Effector memory CD8-positive, alpha-beta T cell (primary cell): ENCODE data around the gene NME9.

Experiments
- ATAC-seq: fragments of 150-1000 bp; cut with Tn5 transposase; replicated peaks from 2 replicates; pipeline ENCODE4 v1.10.0; 2021; ENCODE audit warnings: mild to moderate bottlenecking, moderate library complexity
- DNase-seq, 3 experiments: peaks; one replicate each; pipeline ENCODE4 v3.0.0; 2021
- H3K27ac Mint-ChIP-seq, 2 donors: one replicate each; pipeline ENCODE4 v1.8.0; 2022; ENCODE audit warnings: mild to moderate bottlenecking in 2 of 2, mixed read lengths in 2 of 2, moderate library complexity in 2 of 2
- H3K27me3 Mint-ChIP-seq, 2 donors: one replicate each; pipeline ENCODE4 v1.8.0; 2022; ENCODE audit warnings: mixed read lengths in 2 of 2
- H3K36me3 Mint-ChIP-seq: one replicate; pipeline ENCODE4 v1.8.0; 2022; ENCODE audit warnings: mild to moderate bottlenecking, moderate library complexity, mixed read lengths; ENCODE audit not compliant: insufficient read depth
- H3K4me1 Mint-ChIP-seq, 2 donors: one replicate each; pipeline ENCODE4 v1.8.0; 2022; ENCODE audit warnings: low read depth in 2 of 2, mixed read lengths in 2 of 2
- H3K4me3 Mint-ChIP-seq, 2 donors: one replicate each; pipeline ENCODE4 v1.8.0; 2022; ENCODE audit warnings: mild to moderate bottlenecking in 2 of 2, mixed read lengths in 2 of 2, moderate library complexity in 2 of 2
- H3K9me3 Mint-ChIP-seq, 2 donors: one replicate each; pipeline ENCODE4 v1.8.0; 2022; ENCODE audit warnings: mixed read lengths in 2 of 2

The NME9 gene

GRCh38 chr3:138338811-138339210, 9.2 kb upstream of the NME9 start:
- Mint-ChIP-seq H3K9me3 (no peaks in the 10 kb centered on the region), H3K4me3 (no peak overlapping the region), H3K27me3 (peaks cover 0 to 2% of the 10 kb centered on the region in 2 donors), H3K27ac (no peak overlapping the region), H3K4me1 (no peaks in the 10 kb centered on the region), H3K36me3 (no peaks in the 10 kb centered on the region)
- no peak for ATAC-seq
- no peak for DNase-seq

DNA sequence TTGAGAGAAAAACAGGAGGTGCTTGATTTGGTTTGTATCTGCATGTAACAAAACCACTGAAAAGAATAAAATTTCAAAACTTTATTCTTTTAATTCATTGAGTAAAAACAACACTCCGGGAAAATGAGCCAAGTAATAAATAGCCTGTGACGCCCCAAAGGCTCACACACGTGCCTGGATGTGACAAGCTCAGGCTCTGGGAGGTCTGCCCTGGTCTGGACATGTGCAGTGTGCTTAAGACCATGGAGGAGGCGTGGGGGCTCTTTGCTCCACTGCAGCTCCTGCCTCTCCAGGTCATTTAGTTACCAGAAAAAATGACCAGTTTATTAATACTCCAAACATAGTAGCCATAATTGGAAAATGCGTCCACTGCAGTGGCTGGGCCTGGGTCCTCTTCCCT, 8.6 kb upstream of the NME9 start:
- H3K4me1 Mint-ChIP-seq: no peaks in the 10 kb centered on the region
- H3K4me3 Mint-ChIP-seq: no peak overlapping the region
- H3K27ac Mint-ChIP-seq: no peak overlapping the region
- ATAC-seq (no peak), DNase-seq (no peak)
- H3K36me3 Mint-ChIP-seq: peaks cover under 1% of the 10 kb centered on the region
- H3K27me3 Mint-ChIP-seq: no peaks in the 10 kb centered on the region
- no peaks in the 10 kb centered on the region for H3K9me3 Mint-ChIP-seq

DNA sequence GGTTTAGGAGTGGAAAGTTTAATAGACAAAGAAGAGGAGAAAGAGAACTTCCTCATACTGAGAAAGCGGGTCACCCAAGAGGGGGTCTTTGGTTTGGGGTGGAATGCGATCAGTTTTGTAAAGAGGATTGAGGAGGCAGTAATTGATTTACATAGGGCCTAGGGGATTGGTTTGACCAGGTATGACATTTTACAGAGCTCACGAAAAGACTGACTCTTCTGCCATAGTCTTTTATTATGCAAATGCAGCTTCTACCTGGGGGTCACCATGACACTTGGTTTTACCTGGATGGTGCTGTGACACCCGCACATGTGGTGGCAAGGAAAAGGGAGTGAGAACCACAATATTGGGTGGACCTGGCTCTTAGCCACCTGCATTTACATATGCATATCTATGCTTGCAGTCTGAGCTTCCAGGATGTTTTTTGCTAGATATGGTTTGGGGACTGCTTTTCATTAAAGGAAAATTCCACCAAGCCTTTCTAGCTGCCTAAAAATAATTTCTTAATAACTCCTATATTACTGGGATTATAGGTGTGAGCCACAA, 6.9 kb upstream of the NME9 start:
- no peak for ATAC-seq
- no peaks in the 10 kb centered on the region for H3K27me3 Mint-ChIP-seq
- H3K4me3 Mint-ChIP-seq: no peak overlapping the region
- peaks cover 2% of the 10 kb centered on the region for H3K36me3 Mint-ChIP-seq
- no peaks in the 10 kb centered on the region for H3K9me3 Mint-ChIP-seq
- H3K27ac Mint-ChIP-seq: no peak overlapping the region
- DNase-seq: no peak
- peaks cover 0 to 2% of the 10 kb centered on the region in 2 donors for H3K4me1 Mint-ChIP-seq

GRCh38 chr3:138334608-138335007, 5.0 kb upstream of the NME9 start:
- Mint-ChIP-seq H3K9me3 (no peaks in the 10 kb centered on the region), H3K36me3 (peaks cover 7% of the 10 kb centered on the region), H3K27ac (no peak overlapping the region), H3K4me3 (no peak overlapping the region), H3K4me1 (peaks cover 0 to 9% of the 10 kb centered on the region in 2 donors), H3K27me3 (no peaks in the 10 kb centered on the region)
- DNase-seq: no peak
- ATAC-seq: no peak

DNA sequence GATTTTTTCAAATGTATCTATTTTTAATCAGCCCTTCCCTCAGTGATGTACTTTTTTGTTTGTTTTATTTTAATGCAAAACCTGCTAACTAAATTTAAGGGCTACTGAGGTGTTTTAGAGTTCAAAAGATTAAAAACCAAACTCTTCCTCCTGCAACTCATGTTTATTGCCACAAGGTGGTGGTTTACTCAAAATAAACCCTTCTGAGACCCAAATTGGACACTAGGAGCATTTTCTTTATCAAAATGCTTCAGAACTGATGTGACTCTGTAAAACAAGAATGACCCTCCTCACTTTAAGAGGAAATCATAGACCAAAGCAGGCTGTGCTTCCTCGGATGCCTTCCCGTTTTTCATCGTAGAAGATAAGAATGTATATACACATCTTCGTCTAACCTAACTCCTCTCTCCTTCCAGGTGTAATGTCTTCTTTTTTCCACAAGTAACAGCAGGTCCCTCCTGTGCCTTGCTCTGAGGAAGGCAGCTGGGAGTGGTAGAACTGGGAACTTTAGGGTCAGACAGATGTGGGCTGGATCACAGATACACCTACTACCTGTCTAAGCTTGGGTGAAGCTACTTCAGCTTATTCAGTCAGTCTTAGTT, 2.9 kb upstream of the NME9 start:
- no peak for DNase-seq
- Mint-ChIP-seq H3K4me3 (no peak overlapping the region), H3K4me1 (peaks cover 8 to 18% of the 10 kb centered on the region in 2 donors), H3K27me3 (no peaks in the 10 kb centered on the region), H3K27ac (peak overlapping the region in 1 of 2 donors; percentile 36), H3K9me3 (no peaks in the 10 kb centered on the region), H3K36me3 (peaks cover 13% of the 10 kb centered on the region)
- ATAC-seq: no peak

DNA sequence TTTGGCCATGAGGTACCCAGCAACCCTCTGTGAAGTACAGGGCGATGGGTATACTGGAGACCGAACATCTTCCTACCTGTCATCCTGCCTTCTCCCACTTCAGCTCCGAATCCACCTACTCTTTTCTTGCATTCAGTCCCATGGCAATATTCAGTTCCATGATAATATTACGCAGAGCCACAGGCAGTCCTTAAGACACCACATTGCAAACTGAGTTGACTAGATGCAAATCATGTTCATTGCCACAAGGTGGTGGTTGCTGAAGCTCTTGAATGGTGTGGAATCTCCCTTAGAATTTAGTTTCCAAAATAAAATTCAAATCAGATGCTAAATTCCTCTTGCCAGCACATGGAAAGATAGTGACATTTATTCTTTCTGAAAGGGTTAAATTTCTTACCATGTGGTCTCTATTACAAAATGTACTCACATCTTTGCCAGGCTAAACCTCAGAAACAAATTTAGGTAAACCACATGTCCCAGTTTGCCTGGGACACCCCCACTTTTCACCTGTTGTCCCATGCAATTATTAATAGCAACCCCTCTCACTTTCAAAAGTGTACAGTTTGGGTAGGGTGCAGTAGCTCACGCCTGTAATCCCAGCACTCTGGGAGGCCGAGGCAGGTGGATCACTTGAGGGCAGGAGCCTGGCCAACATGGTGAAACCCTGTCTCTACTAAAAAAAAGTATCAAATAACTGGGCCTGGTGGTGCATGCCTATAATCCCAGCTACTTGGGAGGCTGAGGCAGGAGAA, 1.7 kb upstream of the NME9 start:
- peaks cover 13% of the 10 kb centered on the region for H3K36me3 Mint-ChIP-seq
- no peaks in the 10 kb centered on the region for H3K27me3 Mint-ChIP-seq
- ATAC-seq (no peak), DNase-seq (no peak)
- H3K9me3 Mint-ChIP-seq: no peaks in the 10 kb centered on the region
- H3K4me3 Mint-ChIP-seq: no peak overlapping the region
- H3K27ac Mint-ChIP-seq: no peak overlapping the region
- H3K4me1 Mint-ChIP-seq: peaks cover 8 to 18% of the 10 kb centered on the region in 2 donors

DNA sequence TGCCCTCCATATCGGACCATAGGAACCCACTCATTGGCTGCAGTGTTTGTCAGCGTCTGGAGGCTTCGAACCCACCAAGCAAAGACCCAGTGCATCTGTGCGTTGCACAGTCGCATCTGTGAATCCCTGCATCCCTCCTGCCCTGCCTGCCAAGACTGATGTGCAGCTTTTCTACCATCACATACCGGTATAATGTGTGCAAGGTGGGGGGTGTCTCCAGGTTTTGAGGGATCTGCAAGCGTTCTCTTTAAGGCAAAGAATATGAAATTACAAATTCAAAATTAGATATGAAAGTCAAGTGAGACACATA, 288 bp upstream of the NME9 start:
- peak overlapping the region; percentile 93 to 97 for H3K27ac Mint-ChIP-seq
- H3K36me3 Mint-ChIP-seq: peaks cover 13% of the 10 kb centered on the region
- H3K27me3 Mint-ChIP-seq: no peaks in the 10 kb centered on the region
- no peaks in the 10 kb centered on the region for H3K9me3 Mint-ChIP-seq
- no peak for ATAC-seq
- peak overlapping the region; percentile 91 to 94 for H3K4me3 Mint-ChIP-seq
- peaks cover 8 to 18% of the 10 kb centered on the region in 2 donors for H3K4me1 Mint-ChIP-seq
- no peak for DNase-seq

- peaks cover 8 to 22% of the 10 kb centered on the region in 2 donors for H3K4me1 Mint-ChIP-seq
- peak overlapping the region; percentile 91 to 94 for H3K4me3 Mint-ChIP-seq
- H3K9me3 Mint-ChIP-seq: no peaks in the 10 kb centered on the region
- H3K36me3 Mint-ChIP-seq: peaks cover 16% of the 10 kb centered on the region
- DNase-seq (no peak), ATAC-seq (no peak)
- no peaks in the 10 kb centered on the region for H3K27me3 Mint-ChIP-seq
- peak overlapping the region in 1 of 2 donors; percentile 97 for H3K27ac Mint-ChIP-seq
Observed at GRCh38 chr3:138328341-138328740, 1.3 kb downstream of the NME9 start.

DNA sequence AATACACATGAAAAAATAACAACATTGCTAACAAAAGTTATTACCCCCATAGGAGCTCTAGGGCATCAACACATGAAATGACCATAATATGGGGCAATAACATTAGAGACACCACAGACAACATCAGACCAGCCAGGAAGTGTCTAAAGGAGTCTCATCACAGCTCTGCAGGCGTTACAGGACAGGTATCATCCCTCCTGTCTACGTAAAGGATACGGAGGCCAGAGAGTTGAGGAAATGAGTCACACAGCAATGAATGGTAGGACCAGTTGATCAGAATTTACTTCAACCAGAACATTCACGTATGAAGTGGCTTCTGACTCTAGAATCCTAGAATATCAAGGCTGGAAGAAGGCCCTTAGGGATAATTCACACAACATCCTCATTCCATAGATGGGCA, 1.8 kb downstream of the NME9 start:
- ATAC-seq: peak; percentile 21
- Mint-ChIP-seq H3K27ac (no peak overlapping the region), H3K36me3 (peaks cover 14% of the 10 kb centered on the region), H3K27me3 (no peaks in the 10 kb centered on the region), H3K4me3 (no peak overlapping the region), H3K9me3 (no peaks in the 10 kb centered on the region), H3K4me1 (peaks cover 8 to 22% of the 10 kb centered on the region in 2 donors)
- DNase-seq: no peak

DNA sequence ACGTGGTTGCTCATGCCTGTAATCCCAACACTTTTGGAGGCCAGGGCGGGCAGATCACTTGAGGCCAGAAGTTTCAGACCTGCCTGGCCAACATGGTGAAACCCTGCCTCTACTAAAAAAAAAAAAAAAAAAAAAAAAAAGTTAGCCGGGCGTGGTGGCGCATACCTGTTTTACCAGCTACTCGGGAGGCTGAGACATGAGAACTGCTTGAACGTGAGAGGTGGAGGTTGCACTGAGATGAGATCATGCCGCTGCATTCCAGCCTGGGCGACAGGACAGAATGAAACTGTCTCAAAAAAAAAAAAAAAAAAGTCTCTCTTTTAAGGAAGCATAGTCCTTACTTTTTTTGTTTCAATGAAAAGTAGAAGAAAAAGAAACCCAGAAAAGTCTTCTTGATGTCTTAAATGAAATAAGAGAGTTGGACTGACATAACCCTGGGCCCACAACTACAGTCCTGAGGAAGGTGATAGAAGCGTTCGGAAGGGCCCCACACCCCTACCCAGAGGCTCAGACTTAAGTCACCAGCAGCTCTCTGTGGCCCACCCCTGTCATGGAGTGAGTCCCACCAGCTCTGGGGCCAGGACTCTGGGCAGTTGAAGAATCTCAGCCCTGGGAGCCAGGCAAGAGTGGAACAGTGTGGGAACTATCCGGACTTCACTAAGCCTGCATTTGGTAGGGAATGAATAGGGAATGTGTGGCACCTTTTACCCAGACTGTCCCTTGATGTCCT, 2.6 kb downstream of the NME9 start:
- H3K4me3 Mint-ChIP-seq: no peak overlapping the region
- ATAC-seq (no peak), DNase-seq (no peak)
- no peaks in the 10 kb centered on the region for H3K27me3 Mint-ChIP-seq
- no peaks in the 10 kb centered on the region for H3K9me3 Mint-ChIP-seq
- H3K27ac Mint-ChIP-seq: no peak overlapping the region
- peaks cover 8 to 20% of the 10 kb centered on the region in 2 donors for H3K4me1 Mint-ChIP-seq
- peaks cover 14% of the 10 kb centered on the region for H3K36me3 Mint-ChIP-seq

DNA sequence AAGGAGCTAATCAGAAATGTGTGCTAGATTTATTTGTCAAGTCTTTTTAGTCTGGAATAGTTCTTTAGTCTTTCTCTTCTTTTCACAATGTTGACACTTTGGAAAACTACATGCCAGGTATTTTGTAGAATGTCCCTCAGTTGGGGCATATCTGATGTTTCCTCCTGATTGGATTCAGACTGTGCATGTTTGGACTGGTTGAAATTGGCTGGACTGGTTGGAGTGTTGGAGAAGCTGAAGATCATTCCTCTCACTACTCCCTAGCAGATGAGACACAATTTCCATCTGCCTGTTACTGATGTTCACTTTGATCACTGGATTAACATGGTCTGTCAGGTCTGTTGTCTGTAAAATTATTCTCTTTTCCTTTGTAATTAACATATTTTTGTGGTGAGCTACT, 3.7 kb downstream of the NME9 start:
- no peak overlapping the region for H3K4me3 Mint-ChIP-seq
- H3K9me3 Mint-ChIP-seq: no peaks in the 10 kb centered on the region
- H3K4me1 Mint-ChIP-seq: peaks cover 8 to 20% of the 10 kb centered on the region in 2 donors
- H3K36me3 Mint-ChIP-seq: peaks cover 14% of the 10 kb centered on the region
- DNase-seq (no peak), ATAC-seq (no peak)
- no peaks in the 10 kb centered on the region for H3K27me3 Mint-ChIP-seq
- no peak overlapping the region for H3K27ac Mint-ChIP-seq

GRCh38 chr3:138323971-138324370, 5.7 kb downstream of the NME9 start:
- ATAC-seq (no peak), DNase-seq (no peak)
- Mint-ChIP-seq H3K27ac (peak overlapping the region in 1 of 2 donors; percentile 15), H3K4me3 (no peak overlapping the region), H3K9me3 (no peaks in the 10 kb centered on the region), H3K36me3 (peaks cover 3% of the 10 kb centered on the region), H3K4me1 (peaks cover 4 to 9% of the 10 kb centered on the region in 2 donors), H3K27me3 (peaks cover 10% of the 10 kb centered on the region in 2 donors)

GRCh38 chr3:138317687-138318086, 12.0 kb downstream of the NME9 start:
- no peaks in the 10 kb centered on the region for H3K9me3 Mint-ChIP-seq
- no peak overlapping the region for H3K4me3 Mint-ChIP-seq
- no peak overlapping the region for H3K27ac Mint-ChIP-seq
- H3K27me3 Mint-ChIP-seq: peaks cover 10 to 13% of the 10 kb centered on the region in 2 donors
- H3K36me3 Mint-ChIP-seq: no peaks in the 10 kb centered on the region
- DNase-seq (no peak), ATAC-seq (no peak)
- no peaks in the 10 kb centered on the region for H3K4me1 Mint-ChIP-seq
